ENCODE data around the gene NSL1. TPM values are rescaled to one million over a fixed set of nuclear protein-coding genes. Genes with fewer than 3 reads are reported as not detected.

Gene NSL1
- total RNA-seq, 4 donors from 2014 or later: 18.3 to 57.5 (median 34.3) TPM

- H3K4me1 ChIP-seq: no peaks in the 10 kb centered on the region
- H3K27ac ChIP-seq: no peak overlapping the region
- H3K4me3 ChIP-seq: no peak overlapping the region
- 95% methylated on average over 4 of the region's 4 CpGs for WGBS
- H3K27me3 ChIP-seq: no peaks in the 10 kb centered on the region
- no peak for TF ChIP-seq POLR2A (IDR thresholded peaks at IDR 0.05)
- no peak for TF ChIP-seq CTCF (IDR thresholded peaks at IDR 0.05)
- no peak for TF ChIP-seq POLR2AphosphoS5 (IDR thresholded peaks at IDR 0.05)
- TF ChIP-seq EP300 (IDR thresholded peaks at IDR 0.05): no peak
- no peak for DNase-seq (ENCODE audit: low spot score in 2 of 2)
- no peaks in the 10 kb centered on the region for H3K36me3 ChIP-seq
- H3K9me3 ChIP-seq: peaks cover 8% of the 10 kb centered on the region
Measured at GRCh38 chr1:212827171-212827776, 35.7 kb upstream of the NSL1 start.

- DNase-seq (ENCODE audit: low spot score in 2 of 2): no peak
- TF ChIP-seq POLR2A (IDR thresholded peaks at IDR 0.05) (no peak), EP300 (IDR thresholded peaks at IDR 0.05) (no peak), POLR2AphosphoS5 (IDR thresholded peaks at IDR 0.05) (no peak), CTCF (IDR thresholded peaks at IDR 0.05) (no peak)
- H3K4me3 ChIP-seq: no peak overlapping the region
- H3K9me3 ChIP-seq: peaks cover 8% of the 10 kb centered on the region
- no peaks in the 10 kb centered on the region for H3K36me3 ChIP-seq
- 97% methylated on average over 6 of the region's 6 CpGs for WGBS
- no peaks in the 10 kb centered on the region for H3K27me3 ChIP-seq
- no peak overlapping the region for H3K27ac ChIP-seq
- H3K4me1 ChIP-seq: no peaks in the 10 kb centered on the region
Measured at GRCh38 chr1:212825798-212826452, 34.3 kb upstream of the NSL1 start.

- no peak overlapping the region for H3K4me3 ChIP-seq
- no peak for DNase-seq (ENCODE audit: low spot score in 2 of 2)
- no peaks in the 10 kb centered on the region for H3K27me3 ChIP-seq
- H3K36me3 ChIP-seq: no peaks in the 10 kb centered on the region
- no peaks in the 10 kb centered on the region for H3K4me1 ChIP-seq
- no peak for TF ChIP-seq CTCF (IDR thresholded peaks at IDR 0.05)
- H3K9me3 ChIP-seq: peaks cover 8% of the 10 kb centered on the region
- no peak overlapping the region for H3K27ac ChIP-seq
- 98% methylated on average over 16 of the region's 16 CpGs for WGBS
Measured at GRCh38 chr1:212824201-212824600, 32.6 kb upstream of the NSL1 start.

- Histone ChIP-seq H3K9me3 (peaks cover 8% of the 10 kb centered on the region), H3K4me3 (no peak overlapping the region), H3K4me1 (no peaks in the 10 kb centered on the region), H3K27me3 (no peaks in the 10 kb centered on the region), H3K27ac (no peak overlapping the region), H3K36me3 (no peaks in the 10 kb centered on the region)
- no peak for TF ChIP-seq CTCF (IDR thresholded peaks at IDR 0.05)
- no peak for TF ChIP-seq POLR2A (IDR thresholded peaks at IDR 0.05)
- no peak for TF ChIP-seq EP300 (IDR thresholded peaks at IDR 0.05)
- TF ChIP-seq POLR2AphosphoS5 (IDR thresholded peaks at IDR 0.05): no peak
- WGBS: 85% methylated on average over 3 of the region's 3 CpGs
- no peak for DNase-seq (ENCODE audit: low spot score in 2 of 2)
Measured at GRCh38 chr1:212822956-212823355, 31.4 kb upstream of the NSL1 start.

- TF ChIP-seq POLR2A (IDR thresholded peaks at IDR 0.05) (no peak), POLR2AphosphoS5 (IDR thresholded peaks at IDR 0.05) (no peak), EP300 (IDR thresholded peaks at IDR 0.05) (no peak), CTCF (IDR thresholded peaks at IDR 0.05) (no peak)
- no peak for DNase-seq (ENCODE audit: low spot score in 2 of 2)
- WGBS: 91% methylated on average over 2 of the region's 2 CpGs
- Histone ChIP-seq H3K4me3 (no peak overlapping the region), H3K27me3 (no peaks in the 10 kb centered on the region), H3K4me1 (no peaks in the 10 kb centered on the region), H3K36me3 (no peaks in the 10 kb centered on the region), H3K27ac (no peak overlapping the region), H3K9me3 (peaks cover 5% of the 10 kb centered on the region)
Measured at GRCh38 chr1:212820969-212821368, 29.4 kb upstream of the NSL1 start.

Data from suprapubic skin (tissue), 4 donors.